ENCODE measurements around the gene BCDIN3D. TPM values are rescaled to one million over a fixed set of nuclear protein-coding genes. Genes with fewer than 3 reads are reported as not detected.

The BCDIN3D gene
- total and polyA plus RNA-seq, 9 of the 15 experiments (the other 6 are each of a cell fraction or from before 2014, with no cell fraction given), result 3.7 to 6.9 (median 5.6) TPM

DNA sequence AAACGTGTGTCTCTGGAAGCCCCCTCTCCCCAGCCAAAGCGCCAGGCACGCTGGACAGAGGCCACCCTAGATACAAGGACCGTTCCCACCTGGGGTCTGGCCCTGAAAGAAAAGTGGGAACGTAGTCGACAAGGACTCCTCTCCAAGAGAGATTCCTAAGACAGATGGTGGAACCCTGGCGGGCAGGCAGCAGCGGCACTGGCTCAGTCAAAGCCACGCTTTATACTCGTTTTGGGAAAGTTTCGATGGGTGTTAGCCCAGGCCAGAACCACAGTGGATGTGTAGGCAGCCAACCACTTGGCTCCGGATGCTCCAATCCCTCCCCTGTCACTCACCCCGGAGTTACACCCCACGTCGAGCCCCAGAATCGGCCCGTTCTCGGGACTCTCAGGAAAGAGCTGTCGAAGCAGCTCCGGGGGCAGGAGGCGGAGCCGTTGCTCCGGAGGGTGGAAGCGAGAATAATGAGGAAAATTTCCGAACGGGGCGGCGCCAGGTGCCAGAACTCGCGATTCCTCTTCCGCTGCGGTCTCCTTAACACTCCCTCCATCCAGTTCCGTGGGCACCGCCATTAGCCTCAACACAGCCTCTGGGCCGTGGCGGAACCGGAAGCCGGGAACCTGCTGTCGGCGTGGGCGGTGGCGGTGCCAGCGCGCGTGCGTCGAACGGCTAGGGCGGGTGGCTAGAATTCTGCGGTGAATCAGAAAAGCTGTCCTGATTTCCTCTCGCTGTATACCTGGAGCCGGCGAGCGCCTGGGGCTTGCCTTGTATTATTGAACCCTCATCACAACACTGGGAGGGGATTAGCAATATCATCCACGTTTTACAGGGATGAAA, at the start of gene BCDIN3D (continued):
- TF ChIP-seq, protein P1, sequence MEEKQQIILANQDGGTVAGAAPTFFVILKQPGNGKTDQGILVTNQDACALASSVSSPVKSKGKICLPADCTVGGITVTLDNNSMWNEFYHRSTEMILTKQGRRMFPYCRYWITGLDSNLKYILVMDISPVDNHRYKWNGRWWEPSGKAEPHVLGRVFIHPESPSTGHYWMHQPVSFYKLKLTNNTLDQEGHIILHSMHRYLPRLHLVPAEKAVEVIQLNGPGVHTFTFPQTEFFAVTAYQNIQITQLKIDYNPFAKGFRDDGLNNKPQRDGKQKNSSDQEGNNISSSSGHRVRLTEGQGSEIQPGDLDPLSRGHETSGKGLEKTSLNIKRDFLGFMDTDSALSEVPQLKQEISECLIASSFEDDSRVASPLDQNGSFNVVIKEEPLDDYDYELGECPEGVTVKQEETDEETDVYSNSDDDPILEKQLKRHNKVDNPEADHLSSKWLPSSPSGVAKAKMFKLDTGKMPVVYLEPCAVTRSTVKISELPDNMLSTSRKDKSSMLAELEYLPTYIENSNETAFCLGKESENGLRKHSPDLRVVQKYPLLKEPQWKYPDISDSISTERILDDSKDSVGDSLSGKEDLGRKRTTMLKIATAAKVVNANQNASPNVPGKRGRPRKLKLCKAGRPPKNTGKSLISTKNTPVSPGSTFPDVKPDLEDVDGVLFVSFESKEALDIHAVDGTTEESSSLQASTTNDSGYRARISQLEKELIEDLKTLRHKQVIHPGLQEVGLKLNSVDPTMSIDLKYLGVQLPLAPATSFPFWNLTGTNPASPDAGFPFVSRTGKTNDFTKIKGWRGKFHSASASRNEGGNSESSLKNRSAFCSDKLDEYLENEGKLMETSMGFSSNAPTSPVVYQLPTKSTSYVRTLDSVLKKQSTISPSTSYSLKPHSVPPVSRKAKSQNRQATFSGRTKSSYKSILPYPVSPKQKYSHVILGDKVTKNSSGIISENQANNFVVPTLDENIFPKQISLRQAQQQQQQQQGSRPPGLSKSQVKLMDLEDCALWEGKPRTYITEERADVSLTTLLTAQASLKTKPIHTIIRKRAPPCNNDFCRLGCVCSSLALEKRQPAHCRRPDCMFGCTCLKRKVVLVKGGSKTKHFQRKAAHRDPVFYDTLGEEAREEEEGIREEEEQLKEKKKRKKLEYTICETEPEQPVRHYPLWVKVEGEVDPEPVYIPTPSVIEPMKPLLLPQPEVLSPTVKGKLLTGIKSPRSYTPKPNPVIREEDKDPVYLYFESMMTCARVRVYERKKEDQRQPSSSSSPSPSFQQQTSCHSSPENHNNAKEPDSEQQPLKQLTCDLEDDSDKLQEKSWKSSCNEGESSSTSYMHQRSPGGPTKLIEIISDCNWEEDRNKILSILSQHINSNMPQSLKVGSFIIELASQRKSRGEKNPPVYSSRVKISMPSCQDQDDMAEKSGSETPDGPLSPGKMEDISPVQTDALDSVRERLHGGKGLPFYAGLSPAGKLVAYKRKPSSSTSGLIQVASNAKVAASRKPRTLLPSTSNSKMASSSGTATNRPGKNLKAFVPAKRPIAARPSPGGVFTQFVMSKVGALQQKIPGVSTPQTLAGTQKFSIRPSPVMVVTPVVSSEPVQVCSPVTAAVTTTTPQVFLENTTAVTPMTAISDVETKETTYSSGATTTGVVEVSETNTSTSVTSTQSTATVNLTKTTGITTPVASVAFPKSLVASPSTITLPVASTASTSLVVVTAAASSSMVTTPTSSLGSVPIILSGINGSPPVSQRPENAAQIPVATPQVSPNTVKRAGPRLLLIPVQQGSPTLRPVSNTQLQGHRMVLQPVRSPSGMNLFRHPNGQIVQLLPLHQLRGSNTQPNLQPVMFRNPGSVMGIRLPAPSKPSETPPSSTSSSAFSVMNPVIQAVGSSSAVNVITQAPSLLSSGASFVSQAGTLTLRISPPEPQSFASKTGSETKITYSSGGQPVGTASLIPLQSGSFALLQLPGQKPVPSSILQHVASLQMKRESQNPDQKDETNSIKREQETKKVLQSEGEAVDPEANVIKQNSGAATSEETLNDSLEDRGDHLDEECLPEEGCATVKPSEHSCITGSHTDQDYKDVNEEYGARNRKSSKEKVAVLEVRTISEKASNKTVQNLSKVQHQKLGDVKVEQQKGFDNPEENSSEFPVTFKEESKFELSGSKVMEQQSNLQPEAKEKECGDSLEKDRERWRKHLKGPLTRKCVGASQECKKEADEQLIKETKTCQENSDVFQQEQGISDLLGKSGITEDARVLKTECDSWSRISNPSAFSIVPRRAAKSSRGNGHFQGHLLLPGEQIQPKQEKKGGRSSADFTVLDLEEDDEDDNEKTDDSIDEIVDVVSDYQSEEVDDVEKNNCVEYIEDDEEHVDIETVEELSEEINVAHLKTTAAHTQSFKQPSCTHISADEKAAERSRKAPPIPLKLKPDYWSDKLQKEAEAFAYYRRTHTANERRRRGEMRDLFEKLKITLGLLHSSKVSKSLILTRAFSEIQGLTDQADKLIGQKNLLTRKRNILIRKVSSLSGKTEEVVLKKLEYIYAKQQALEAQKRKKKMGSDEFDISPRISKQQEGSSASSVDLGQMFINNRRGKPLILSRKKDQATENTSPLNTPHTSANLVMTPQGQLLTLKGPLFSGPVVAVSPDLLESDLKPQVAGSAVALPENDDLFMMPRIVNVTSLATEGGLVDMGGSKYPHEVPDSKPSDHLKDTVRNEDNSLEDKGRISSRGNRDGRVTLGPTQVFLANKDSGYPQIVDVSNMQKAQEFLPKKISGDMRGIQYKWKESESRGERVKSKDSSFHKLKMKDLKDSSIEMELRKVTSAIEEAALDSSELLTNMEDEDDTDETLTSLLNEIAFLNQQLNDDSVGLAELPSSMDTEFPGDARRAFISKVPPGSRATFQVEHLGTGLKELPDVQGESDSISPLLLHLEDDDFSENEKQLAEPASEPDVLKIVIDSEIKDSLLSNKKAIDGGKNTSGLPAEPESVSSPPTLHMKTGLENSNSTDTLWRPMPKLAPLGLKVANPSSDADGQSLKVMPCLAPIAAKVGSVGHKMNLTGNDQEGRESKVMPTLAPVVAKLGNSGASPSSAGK (IDR thresholded peaks at IDR 0.05), result peak; percentile 66
- peak; percentile 43 for TF ChIP-seq CHD1 (IDR thresholded peaks at IDR 0.05; ENCODE audit: low read length)
- TF ChIP-seq HNRNPLL (IDR thresholded peaks at IDR 0.05; ENCODE audit: low read depth, low read length, poor library complexity, severe bottlenecking), result peak; percentile 56
- TF ChIP-seq, protein P2, sequence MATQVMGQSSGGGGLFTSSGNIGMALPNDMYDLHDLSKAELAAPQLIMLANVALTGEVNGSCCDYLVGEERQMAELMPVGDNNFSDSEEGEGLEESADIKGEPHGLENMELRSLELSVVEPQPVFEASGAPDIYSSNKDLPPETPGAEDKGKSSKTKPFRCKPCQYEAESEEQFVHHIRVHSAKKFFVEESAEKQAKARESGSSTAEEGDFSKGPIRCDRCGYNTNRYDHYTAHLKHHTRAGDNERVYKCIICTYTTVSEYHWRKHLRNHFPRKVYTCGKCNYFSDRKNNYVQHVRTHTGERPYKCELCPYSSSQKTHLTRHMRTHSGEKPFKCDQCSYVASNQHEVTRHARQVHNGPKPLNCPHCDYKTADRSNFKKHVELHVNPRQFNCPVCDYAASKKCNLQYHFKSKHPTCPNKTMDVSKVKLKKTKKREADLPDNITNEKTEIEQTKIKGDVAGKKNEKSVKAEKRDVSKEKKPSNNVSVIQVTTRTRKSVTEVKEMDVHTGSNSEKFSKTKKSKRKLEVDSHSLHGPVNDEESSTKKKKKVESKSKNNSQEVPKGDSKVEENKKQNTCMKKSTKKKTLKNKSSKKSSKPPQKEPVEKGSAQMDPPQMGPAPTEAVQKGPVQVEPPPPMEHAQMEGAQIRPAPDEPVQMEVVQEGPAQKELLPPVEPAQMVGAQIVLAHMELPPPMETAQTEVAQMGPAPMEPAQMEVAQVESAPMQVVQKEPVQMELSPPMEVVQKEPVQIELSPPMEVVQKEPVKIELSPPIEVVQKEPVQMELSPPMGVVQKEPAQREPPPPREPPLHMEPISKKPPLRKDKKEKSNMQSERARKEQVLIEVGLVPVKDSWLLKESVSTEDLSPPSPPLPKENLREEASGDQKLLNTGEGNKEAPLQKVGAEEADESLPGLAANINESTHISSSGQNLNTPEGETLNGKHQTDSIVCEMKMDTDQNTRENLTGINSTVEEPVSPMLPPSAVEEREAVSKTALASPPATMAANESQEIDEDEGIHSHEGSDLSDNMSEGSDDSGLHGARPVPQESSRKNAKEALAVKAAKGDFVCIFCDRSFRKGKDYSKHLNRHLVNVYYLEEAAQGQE (IDR thresholded peaks at IDR 0.05; ENCODE audit: borderline replicate concordance), result peak; percentile 64
- TF ChIP-seq, protein P2 (CRISPR knock-in tag; IDR thresholded peaks at IDR 0.05; ENCODE audit: low read depth), result no peak
- no peak for TF ChIP-seq PCBP2 (IDR thresholded peaks at IDR 0.05; ENCODE audit: low read depth, low read length, poor library complexity, severe bottlenecking)
- TF ChIP-seq MTA2 (IDR thresholded peaks at IDR 0.05; ENCODE audit: low read depth), result no peak
